Thyroid gland (tissue), 4 donors: Measurements from ENCODE around the gene CDC123.

ENCODE experiments used
- CTCF ChIP-seq, 6 experiments: fragments of 200-600 bp in 3 of 6; fragments of 450-650 bp in 3 of 6; sonication (generic) in 3 of 6; IDR thresholded peaks; one replicate each; pipeline ENCODE4 v1.5.1; 2016 to 2019; ENCODE audit warnings: antibody characterized with exemption in 6 of 6, mild to moderate bottlenecking in 2 of 6, inconsistent platforms in 1 of 6, moderate library complexity in 1 of 6
- POLR2A ChIP-seq, 2 donors: fragments of 450-650 bp; IDR thresholded peaks; one replicate each; pipeline ENCODE4 v1.6.1; 2017; ENCODE audit warnings: antibody characterized with exemption in 2 of 2, mild to moderate bottlenecking in 2 of 2, moderate library complexity in 1 of 2

- TF ChIP-seq CTCF (IDR thresholded peaks at IDR 0.05) (no peak), POLR2A (IDR thresholded peaks at IDR 0.05) (no peak)
Measured at GRCh38 chr10:12195281-12195602, 746 bp upstream of the CDC123 start.
